H1 (cell line): ENCODE measurements around the gene ETV7. TPM values are rescaled to one million over a fixed set of nuclear protein-coding genes. Genes with fewer than 3 reads are reported as not detected.
"Not testable (repeated sequence)": the region's sequence is repeated elsewhere in the genome, so short reads cannot be mapped to it uniquely, and the experiment has no call there.

Experiments
- CTCF ChIA-PET: fragments of 300-600 bp; sonication (Branson Sonifier 250); formaldehyde crosslinking; loops from one replicate; lab custom pipeline; 2021; ENCODE audit not compliant: partially characterized antibody; lab: Charles Lee
- POLR2A ChIA-PET: fragments of 300-600 bp; sonication (Branson Sonifier 250); formaldehyde crosslinking; loops from one replicate; lab custom pipeline; 2021; ENCODE audit warnings: inconsistent platforms; ENCODE audit not compliant: partially characterized antibody; lab: Charles Lee
- DNase-seq, 2 experiments: peaks; one replicate each; pipeline versions ENCODE4 v3.0.0 to v3.0.0-alpha.2; 2010 to 2022; ENCODE audit warnings: low spot score in 2 of 2, low read depth in 1 of 2, mixed read lengths in 1 of 2
- FAIRE-seq: peaks from 2 replicates; lab custom pipeline; 2011; peaks lifted over from hg19 to GRCh38; lab: Jason Lieb, UNC
- H2AFZ ChIP-seq: 2 replicates; pipeline ENCODE4 v1.8.1; 2012; ENCODE audit warnings: low read length, inconsistent platforms
- H2AK5ac ChIP-seq: 2 replicates; pipeline ENCODE4 v1.6.1; 2013; ENCODE audit warnings: low read depth, low read length
- H2BK120ac ChIP-seq: replicated peaks from 2 replicates; pipeline ENCODE3; 2013; ENCODE audit warnings: low read depth, low read length, inconsistent platforms
- H2BK12ac ChIP-seq: 2 replicates; pipeline ENCODE4 v1.6.1; 2013; ENCODE audit warnings: low read depth, low read length
- H2BK15ac ChIP-seq: 2 replicates; pipeline ENCODE4 v1.6.1; 2013; ENCODE audit warnings: low read length
- H2BK20ac ChIP-seq: 2 replicates; pipeline ENCODE4 v1.6.1; 2013; ENCODE audit warnings: low read length
- H2BK5ac ChIP-seq: 2 replicates; pipeline ENCODE4 v1.6.1; 2013; ENCODE audit warnings: low read depth, low read length
- H3K14ac ChIP-seq: 2 replicates; pipeline ENCODE4 v1.6.1; 2013; ENCODE audit warnings: inconsistent platforms; ENCODE audit not compliant: insufficient read length
- H3K18ac ChIP-seq: 2 replicates; pipeline ENCODE4 v1.6.1; 2013; ENCODE audit warnings: low read length; ENCODE audit errors: extremely low read depth
- H3K23ac ChIP-seq: 2 replicates; pipeline ENCODE4 v1.6.1; 2013; ENCODE audit warnings: inconsistent platforms; ENCODE audit not compliant: insufficient read length
- H3K23me2 ChIP-seq: 2 replicates; pipeline ENCODE4 v1.6.1; 2013; ENCODE audit warnings: low read depth, low read length
- H3K27ac ChIP-seq: 2 replicates; pipeline ENCODE4 v1.6.1; 2011; ENCODE audit warnings: low read depth, low read length, inconsistent platforms
- H3K27me3 ChIP-seq, 4 experiments: replicated peaks in 1 of 4; 1 replicate in 1 of 4; 2 replicates in 3 of 4; pipeline versions ENCODE4 v1.6.1 to v1.8.1; 2011 to 2013; ENCODE audit warnings: low read length in 3 of 4, mild to moderate bottlenecking in 3 of 4, inconsistent platforms in 2 of 4, mixed read lengths in 2 of 4, moderate library complexity in 1 of 4; ENCODE audit not compliant: control insufficient read depth in 3 of 4, insufficient read depth in 3 of 4; ENCODE audit errors: extremely low read depth in 1 of 4
- H3K36me3 ChIP-seq, 4 experiments: 2 replicates each; pipeline versions ENCODE4 v1.6.1 to v1.8.1; 2011 to 2013; ENCODE audit warnings: mild to moderate bottlenecking in 4 of 4, low read length in 3 of 4, moderate library complexity in 2 of 4, control low read depth in 1 of 4, inconsistent platforms in 1 of 4; ENCODE audit not compliant: insufficient read depth in 4 of 4, control insufficient read depth in 2 of 4
- H3K4ac ChIP-seq: replicated peaks from 2 replicates; pipeline ENCODE3; 2013; ENCODE audit warnings: low read length, low read depth, mixed read lengths, inconsistent platforms; ENCODE audit not compliant: insufficient read length
- H3K4me1 ChIP-seq, 4 experiments: replicated peaks in 1 of 4; 1 replicate in 1 of 4; 2 replicates in 3 of 4; pipeline versions ENCODE4 v1.6.1 to v1.8.1; 2011 to 2013; ENCODE audit warnings: low read length in 3 of 4, inconsistent platforms in 2 of 4, mixed read lengths in 1 of 4; ENCODE audit not compliant: insufficient read depth in 4 of 4, control insufficient read depth in 3 of 4
- H3K4me2 ChIP-seq, 2 experiments: 2 replicates each; pipeline versions ENCODE4 v1.6.1 to v1.8.1; 2011 to 2013; ENCODE audit warnings: low read depth in 2 of 2, low read length in 2 of 2, control low read depth in 1 of 2, inconsistent platforms in 1 of 2, mild to moderate bottlenecking in 1 of 2; ENCODE audit not compliant: insufficient read depth in 1 of 2
- H3K4me3 ChIP-seq, 4 experiments: fragments of 200-600, 300-600 bp in 1 of 4; sonication (generic), shearing (Covaris generic), sonication (Bioruptor Twin) in 1 of 4; 2 replicates each; pipeline versions ENCODE4 v1.5.1 to v1.8.1; 2011 to 2016; ENCODE audit warnings: low read length in 4 of 4, low read depth in 3 of 4, control low read depth in 2 of 4, inconsistent platforms in 2 of 4, mild to moderate bottlenecking in 2 of 4, mixed read lengths in 1 of 4, moderate library complexity in 1 of 4; ENCODE audit not compliant: insufficient read depth in 2 of 4; ENCODE audit errors: extremely low read depth in 1 of 4
- H3K56ac ChIP-seq: replicated peaks from 2 replicates; pipeline ENCODE3; 2013; ENCODE audit warnings: low read depth, mild to moderate bottlenecking, mixed read lengths, low read length, inconsistent platforms; ENCODE audit not compliant: insufficient read length
- H3K79me1 ChIP-seq: 2 replicates; pipeline ENCODE4 v1.6.1; 2013; ENCODE audit warnings: low read depth, low read length, control low read depth
- H3K79me2 ChIP-seq, 2 experiments: 2 replicates each; pipeline versions ENCODE4 v1.6.1 to v1.8.1; 2012 to 2013; ENCODE audit warnings: low read length in 2 of 2, mild to moderate bottlenecking in 2 of 2, inconsistent platforms in 1 of 2; ENCODE audit not compliant: insufficient read depth in 2 of 2, control insufficient read depth in 1 of 2
- H3K9ac ChIP-seq, 4 experiments: replicated peaks in 1 of 4; 1 replicate in 1 of 4; 2 replicates in 3 of 4; pipeline versions ENCODE4 v1.6.1 to v1.8.1; 2011 to 2013; ENCODE audit warnings: low read depth in 3 of 4, low read length in 3 of 4, control low read depth in 2 of 4, mild to moderate bottlenecking in 2 of 4, moderate library complexity in 2 of 4, inconsistent platforms in 1 of 4; ENCODE audit errors: extremely low read depth in 1 of 4
- H3K9me3 ChIP-seq, 2 experiments: 2 replicates each; pipeline versions ENCODE4 v1.6.1 to v1.8.1; 2012 to 2013; ENCODE audit warnings: mild to moderate bottlenecking in 2 of 2, moderate library complexity in 2 of 2, control low read depth in 1 of 2, inconsistent platforms in 1 of 2, low read depth in 1 of 2, low read length in 1 of 2, mixed read lengths in 1 of 2; ENCODE audit not compliant: insufficient read depth in 2 of 2
- H4K20me1 ChIP-seq, 2 experiments: replicated peaks in 1 of 2; 2 replicates each; pipeline versions ENCODE3 to v1.8.1; 2011 to 2013; ENCODE audit warnings: inconsistent platforms in 2 of 2, low read length in 2 of 2, mild to moderate bottlenecking in 1 of 2; ENCODE audit not compliant: insufficient read depth in 2 of 2, control insufficient read depth in 1 of 2
- H4K5ac ChIP-seq: 2 replicates; pipeline ENCODE4 v1.6.1; 2013; ENCODE audit warnings: low read length, low read depth, mixed read lengths, inconsistent platforms; ENCODE audit not compliant: insufficient read length
- H4K8ac ChIP-seq: 2 replicates; pipeline ENCODE4 v1.8.0; 2013; ENCODE audit warnings: mild to moderate bottlenecking, moderate library complexity, low read length, inconsistent platforms; ENCODE audit not compliant: insufficient read depth; ENCODE audit errors: extremely low read depth
- H4K91ac ChIP-seq: replicated peaks from 2 replicates; pipeline ENCODE3; 2013; ENCODE audit warnings: low read length, mixed read lengths, inconsistent platforms; ENCODE audit not compliant: insufficient read length
- CHD1 ChIP-seq: IDR thresholded peaks from 2 replicates; pipeline ENCODE4 v1.6.1; 2012; ENCODE audit warnings: low read depth, low read length, improper control_type of control experiment
- FOSL1 ChIP-seq: IDR thresholded peaks from 2 replicates; pipeline ENCODE4 v1.6.1; 2011; ENCODE audit warnings: mild to moderate bottlenecking, low read depth, low read length, moderate library complexity; ENCODE audit not compliant: insufficient read depth
- KDM1A ChIP-seq: fragments of 200-600, 300-600 bp; sonication (generic); IDR thresholded peaks from 2 replicates; pipeline ENCODE4 v1.7.1; 2016; ENCODE audit warnings: mild to moderate bottlenecking, low read length, borderline replicate concordance
- SIRT6 ChIP-seq: IDR thresholded peaks from one replicate; pipeline ENCODE4 v1.7.1; 2012; ENCODE audit warnings: low read length, inconsistent platforms
- SRF ChIP-seq: IDR thresholded peaks from 2 replicates; pipeline ENCODE4 v1.6.1; 2011; ENCODE audit warnings: mild to moderate bottlenecking, low read depth, low read length, moderate library complexity
- WGBS, 2 experiments: shearing (Covaris generic) in 1 of 2; methylation state at CpG; one replicate each; pipeline versions ENCODE4 v1.1.6 to v1.1.7; 2013 to 2015; ENCODE audit warnings: low lambda C conversion rate in 2 of 2, mixed read lengths in 2 of 2, inconsistent platforms in 1 of 2, low coverage in 1 of 2, missing lambda C conversion rate in 1 of 2; ENCODE audit not compliant: insufficient replicate concordance in 2 of 2, insufficient coverage in 1 of 2, insufficient read length in 1 of 2; ENCODE audit errors: extremely low coverage in 1 of 2, missing lambda C conversion rate in 1 of 2; 5-methylcytosine and 5-hydroxymethylcytosine counted together
- polyA plus RNA-seq, 7 experiments: library from polyadenylated mRNA; depleted of rRNA in 3 of 7; stranded (reverse) in 5 of 7; unstranded in 2 of 7; fragments of >200 nt in 5 of 7; fragments of 200-250 nt in 2 of 7; gene quantifications; 1 replicate in 5 of 7; 2 replicates in 1 of 7; 4 replicates in 1 of 7; pipeline versions ENCODE4 v1.2.1 to v1.2.3, GENCODE V29; 2011 to 2013; ENCODE audit warnings: missing spikeins in 2 of 7, mixed read lengths in 2 of 7
- total RNA-seq: library from RNA; stranded (reverse); fragmentation: NEBNext Ultra II Directional; extraction: Animal tissue kit (Norgen Biotek cat#: 25700); gene quantifications from 2 replicates; pipeline ENCODE4 v1.2.1, GENCODE V29; 2021

The ETV7 gene
- total and polyA plus RNA-seq, 2 of the 8 experiments (the other 6 are each of a cell fraction or from before 2014, with no cell fraction given) = 0.54 to 2.4 TPM

DNA sequence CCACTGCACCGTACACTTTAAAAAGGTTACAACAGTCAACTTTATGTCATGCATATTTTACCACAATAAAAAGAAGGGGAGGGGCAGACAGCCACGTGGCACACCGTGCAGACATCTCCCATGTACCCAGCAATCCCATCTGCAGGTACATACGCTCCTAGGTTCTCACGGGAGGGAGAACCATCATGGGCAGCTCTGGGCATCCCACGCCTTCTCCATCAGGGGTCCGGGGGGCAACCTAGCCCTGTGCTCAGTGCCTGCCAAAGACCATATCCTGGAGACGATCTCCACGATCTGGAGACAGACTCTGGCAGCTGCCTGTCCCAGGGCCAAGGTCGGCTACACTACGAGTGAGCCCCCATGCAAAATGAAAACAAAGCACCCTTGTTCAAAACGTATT, 48.3 kb downstream of the ETV7 start (continued):
- TF ChIP-seq FOSL1 = no peak
- TF ChIP-seq CHD1 = no peak
- no peak for TF ChIP-seq KDM1A
- no peak for TF ChIP-seq SRF
- TF ChIP-seq SIRT6 = no peak

DNA sequence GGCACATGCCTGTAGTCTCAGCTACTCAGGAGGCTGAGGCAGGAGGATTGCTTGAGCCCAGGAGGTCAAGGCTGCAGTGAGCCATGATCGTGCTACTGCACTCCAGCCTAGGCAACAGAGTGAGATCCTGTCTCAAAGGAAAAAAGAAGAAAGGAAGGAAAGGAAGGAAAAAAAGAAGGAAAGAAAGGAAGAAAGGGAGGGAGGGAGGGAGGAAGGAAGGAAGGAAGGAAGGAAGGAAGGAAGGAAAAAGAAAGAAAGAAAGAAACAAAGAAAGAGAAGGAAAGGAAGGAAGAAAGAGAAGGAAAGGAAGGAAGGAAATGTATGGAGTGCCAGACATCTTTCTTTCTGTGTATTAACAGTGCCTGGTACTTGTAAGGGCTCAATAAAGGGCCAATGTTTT, 49.2 kb downstream of the ETV7 start:
- H3K56ac ChIP-seq, H3K4me2 ChIP-seq, H3K9ac ChIP-seq, H3K4ac ChIP-seq, H3K9me3 ChIP-seq, H2BK120ac ChIP-seq, POLR2A ChIA-PET, H3K18ac ChIP-seq, H2AK5ac ChIP-seq, H2AFZ ChIP-seq, H3K23ac ChIP-seq, H2BK20ac ChIP-seq, H4K5ac ChIP-seq, H3K14ac ChIP-seq, H3K36me3 ChIP-seq, H2BK5ac ChIP-seq, H3K79me2 ChIP-seq, H3K23me2 ChIP-seq, H3K79me1 ChIP-seq, H4K91ac ChIP-seq, H3K4me1 ChIP-seq, H3K27me3 ChIP-seq, H4K20me1 ChIP-seq, H4K8ac ChIP-seq, DNase-seq, H2BK15ac ChIP-seq, H3K4me3 ChIP-seq, H2BK12ac ChIP-seq, H3K27ac ChIP-seq, FAIRE-seq: not testable (repeated sequence)
- WGBS, 2 experiments = 100% methylated on average over 1 of the region's 1 CpG; no CpG with 5 or more reads in 1 of the 2 experiments
- CTCF ChIA-PET = interaction anchor here (1.3 kb wide), 1 partner anchor 36 kb away, joined by 4 read pairs; no protein-coding TSS in a partner anchor
